HEK293 (cell line): ENCODE data around the gene PDPK1.
"Not testable (repeated sequence)": the region's sequence is repeated elsewhere in the genome, so short reads cannot be mapped to it uniquely, and the experiment has no call there.

Experiments used
- CTCF ChIA-PET: fragments of 350-600 bp; formaldehyde crosslinking; extraction: SDS; loops from one replicate; lab custom pipeline; 2021; ENCODE audit warnings: antibody characterized with exemption; lab: Yijun Ruan, JAX
- POLR2A ChIA-PET: fragments of 300-600 bp; formaldehyde crosslinking; extraction: SDS; loops from one replicate; lab custom pipeline; 2020; ENCODE audit warnings: antibody characterized with exemption, inconsistent platforms; lab: Yijun Ruan, JAX
- H3K27ac ChIP-seq: fragments of 200-500 bp; sonication (Bioruptor generic); 2 replicates; pipeline ENCODE4 v1.5.1; 2014; ENCODE audit warnings: low read depth, low read length, control low read depth, inconsistent platforms; ENCODE audit errors: extremely low read depth
- H3K36me3 ChIP-seq, 2 experiments: fragments of 200-500 bp in 1 of 2; sonication (Bioruptor generic) in 1 of 2; 1 replicate in 1 of 2; 2 replicates in 1 of 2; pipeline ENCODE4 v1.5.1; 2014 to 2017; ENCODE audit warnings: inconsistent platforms in 2 of 2, low read length in 2 of 2; ENCODE audit not compliant: control insufficient read depth in 2 of 2, insufficient read depth in 1 of 2
- H3K4me1 ChIP-seq: fragments of 200-500 bp; sonication (Bioruptor generic); 2 replicates; pipeline ENCODE4 v1.5.1; 2014; ENCODE audit warnings: mild to moderate bottlenecking, low read length, inconsistent platforms; ENCODE audit not compliant: control insufficient read depth, insufficient read depth
- H3K4me3 ChIP-seq: 2 replicates; pipeline ENCODE4 v1.5.1; 2011; ENCODE audit warnings: low read depth, mild to moderate bottlenecking, control low read depth, low read length, moderate library complexity
- H3K9me3 ChIP-seq: fragments of 200-500 bp; sonication (Bioruptor generic); 2 replicates; pipeline ENCODE4 v1.5.1; 2014; ENCODE audit warnings: low read depth, low read length, inconsistent platforms; ENCODE audit not compliant: control insufficient read depth, insufficient read depth

The PDPK1 gene

DNA sequence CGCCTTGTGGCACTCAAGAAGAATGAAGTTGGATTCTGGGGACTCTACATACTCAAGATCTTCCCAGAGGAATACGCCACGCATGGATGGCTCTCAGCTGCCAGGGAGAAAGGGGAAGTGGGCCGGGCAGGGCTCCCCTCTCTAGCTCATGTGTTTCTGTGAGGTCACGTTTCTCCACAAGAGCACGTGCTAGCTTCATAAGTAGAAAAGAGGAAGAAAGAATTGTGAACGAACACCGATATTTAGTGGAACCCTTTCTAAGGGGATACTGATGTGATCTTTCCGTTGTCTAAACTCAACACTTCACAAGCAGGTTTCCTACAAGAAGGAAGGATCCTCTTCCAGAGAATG lies 101.9 kb downstream of the PDPK1 start:
- H3K27ac ChIP-seq, H3K4me3 ChIP-seq, H3K9me3 ChIP-seq, H3K4me1 ChIP-seq, H3K36me3 ChIP-seq, POLR2A ChIA-PET, CTCF ChIA-PET: not testable (repeated sequence)

DNA sequence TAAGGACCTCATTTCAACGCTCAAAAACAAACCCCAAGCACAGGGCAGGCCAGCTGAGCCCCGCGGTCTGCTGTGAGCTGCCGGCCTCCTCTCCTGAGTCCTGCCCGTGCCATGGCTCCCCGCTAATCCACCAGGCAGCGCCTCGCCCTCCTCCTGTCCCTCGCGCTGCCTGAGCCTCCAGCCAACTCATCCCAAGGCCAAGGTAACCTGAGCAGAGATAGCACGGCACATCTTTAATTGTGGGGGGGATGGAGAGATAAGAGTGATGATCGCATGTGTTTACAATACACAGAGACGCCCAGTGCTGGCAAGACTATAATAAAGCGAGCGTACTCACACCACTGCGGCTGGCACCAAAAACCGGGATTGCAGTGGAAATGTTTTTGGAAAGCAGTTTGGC lies 104.7 kb downstream of the PDPK1 start:
- H3K9me3 ChIP-seq, H3K36me3 ChIP-seq, POLR2A ChIA-PET, CTCF ChIA-PET, H3K27ac ChIP-seq, H3K4me3 ChIP-seq, H3K4me1 ChIP-seq: not testable (repeated sequence)

DNA sequence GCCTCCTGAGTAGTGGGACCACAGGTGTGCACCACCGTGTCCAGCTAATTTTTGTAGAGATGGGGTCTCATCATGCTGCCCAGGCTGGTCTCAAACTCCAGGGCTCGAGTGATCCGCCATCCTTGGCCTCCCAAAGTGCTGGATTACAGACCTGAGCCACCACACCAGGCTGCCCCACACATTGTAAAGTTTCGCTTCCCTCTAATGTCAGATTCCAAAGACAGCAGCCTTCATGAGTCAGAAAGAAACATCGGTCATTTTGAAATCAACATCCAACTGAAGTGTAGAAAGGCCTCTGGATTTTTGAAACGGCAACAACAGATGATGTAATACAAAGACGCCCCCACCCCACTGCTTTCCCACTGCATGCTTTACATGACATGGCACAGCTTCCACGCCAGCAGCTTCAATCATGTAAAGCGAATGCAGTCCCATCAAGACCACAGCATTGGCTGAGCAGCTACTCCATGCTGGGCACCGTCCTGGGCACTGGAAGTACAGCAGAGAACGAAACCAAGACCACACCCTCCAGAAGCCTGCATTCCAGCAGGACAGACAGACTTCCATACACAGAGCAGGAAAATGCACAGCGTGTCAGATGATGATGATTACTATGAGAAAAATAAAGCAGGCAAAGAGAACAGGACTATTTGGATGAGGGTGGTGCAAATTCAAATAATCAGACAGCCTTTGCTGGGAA lies 107.1 kb downstream of the PDPK1 start:
- not testable (repeated sequence) for H3K9me3 ChIP-seq, H3K4me1 ChIP-seq

DNA sequence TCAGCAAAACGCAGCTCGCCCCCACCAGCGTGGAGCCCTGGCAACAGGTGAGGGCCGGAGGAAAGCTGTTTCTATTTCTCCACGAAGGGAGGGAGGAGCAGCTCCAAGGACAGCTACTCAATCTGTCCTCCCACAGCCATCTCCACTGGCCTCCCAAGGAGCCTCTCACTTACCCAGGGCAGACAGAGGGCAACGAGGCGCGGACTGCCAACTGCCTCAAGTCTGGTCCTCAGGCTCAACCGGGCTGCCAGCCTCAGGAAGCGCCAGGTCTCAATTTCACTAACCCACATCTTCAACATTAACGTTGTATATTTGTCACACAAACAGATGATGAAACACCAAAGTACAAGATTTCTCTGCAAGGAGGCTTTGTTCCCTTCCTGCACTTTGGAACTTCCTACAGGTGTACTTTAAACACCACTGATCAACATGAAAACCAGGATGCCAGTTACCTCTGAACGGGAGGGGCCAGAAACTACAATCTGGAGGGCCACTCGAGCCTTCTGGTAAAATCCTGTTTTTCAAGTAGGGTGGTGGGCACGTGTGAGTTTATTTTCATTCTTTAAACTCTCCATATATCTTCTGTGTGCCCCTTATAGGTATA lies 113.5 kb downstream of the PDPK1 start:
- POLR2A ChIA-PET, H3K27ac ChIP-seq, H3K4me1 ChIP-seq, H3K9me3 ChIP-seq, H3K4me3 ChIP-seq, CTCF ChIA-PET, H3K36me3 ChIP-seq: not testable (repeated sequence)

More for the DNA sequence above, 107.1 kb downstream of the PDPK1 start:
- H3K36me3 ChIP-seq, H3K27ac ChIP-seq, H3K4me3 ChIP-seq, POLR2A ChIA-PET, CTCF ChIA-PET: not testable (repeated sequence)
